Fibroblast of the aortic adventitia (primary cell): Measurements from ENCODE around the gene RAB23. TPM values are rescaled to one million over a fixed set of nuclear protein-coding genes. Genes with fewer than 3 reads are reported as not detected.

ENCODE experiments used
- DNase-seq: peaks from one replicate; pipeline ENCODE4 v3.0.0-alpha.2; 2010; ENCODE audit warnings: low read depth
- H3K4me3 ChIP-seq: 2 replicates; pipeline ENCODE4 v1.5.1; 2011; ENCODE audit warnings: low read depth, mild to moderate bottlenecking, control low read depth, low read length, moderate library complexity
- CTCF ChIP-seq: IDR thresholded peaks from 2 replicates; pipeline ENCODE4 v1.5.1; 2011; ENCODE audit warnings: mild to moderate bottlenecking, low read length, control low read depth, inconsistent platforms; ENCODE audit not compliant: insufficient read depth
- total RNA-seq: library from RNA; depleted of rRNA; stranded (reverse); fragments of >200 nt; gene quantifications from 2 replicates; pipeline ENCODE4 v1.2.3, GENCODE V29; 2012; ENCODE audit warnings: low replicate concordance

Gene RAB23
- total RNA-seq, 1 donor = 59.7 TPM

DNA sequence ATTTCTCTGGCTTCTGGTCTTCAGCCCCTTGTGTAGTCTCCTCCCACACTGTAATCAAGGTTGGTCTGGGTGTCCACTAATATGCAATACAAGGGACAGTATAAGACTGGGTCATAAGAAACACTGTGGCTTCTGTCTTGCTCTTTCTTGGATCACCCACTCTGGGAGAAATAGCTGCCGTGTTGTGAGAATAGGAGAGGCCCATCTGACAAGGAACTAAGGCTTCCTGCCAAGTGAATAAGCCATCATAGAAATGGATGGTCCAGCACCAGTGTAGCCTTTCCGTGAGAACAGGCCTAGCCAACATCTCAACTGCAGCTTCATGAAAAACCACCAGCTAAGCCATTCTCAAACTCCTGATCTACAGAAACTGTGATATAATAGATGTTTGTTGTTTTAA, 26.6 kb downstream of the RAB23 start:
- peak; percentile 70 for DNase-seq

GRCh38 chr6:57193177-57193576, 28.9 kb downstream of the RAB23 start:
- peak; percentile 70 for DNase-seq
- TF ChIP-seq CTCF = no peak
- no peak overlapping the region for H3K4me3 ChIP-seq

More for the DNA sequence above, 26.6 kb downstream of the RAB23 start:
- TF ChIP-seq CTCF = no peak
- H3K4me3 ChIP-seq = no peak overlapping the region

GRCh38 chr6:57190140-57190539, 32.0 kb downstream of the RAB23 start:
- H3K4me3 ChIP-seq = no peak overlapping the region
- peak; percentile 75 for DNase-seq
- TF ChIP-seq CTCF = peak; percentile 59

- no peak for TF ChIP-seq CTCF
- H3K4me3 ChIP-seq = no peak overlapping the region
- no peak for DNase-seq
Observed at GRCh38 chr6:57183336-57183735, 38.8 kb downstream of the RAB23 start.

- no peak for TF ChIP-seq CTCF
- DNase-seq = no peak
- no peak overlapping the region for H3K4me3 ChIP-seq
Observed at GRCh38 chr6:57182017-57182432, 40.1 kb downstream of the RAB23 start.

- no peak for TF ChIP-seq CTCF
- no peak for DNase-seq
- H3K4me3 ChIP-seq = no peak overlapping the region
Observed at GRCh38 chr6:57180596-57180995, 41.5 kb downstream of the RAB23 start.

- TF ChIP-seq CTCF = no peak
Observed at GRCh38 chr6:57177545-57178265, 44.4 kb downstream of the RAB23 start.

More at GRCh38 chr6:57177545-57178265, 44.4 kb downstream of the RAB23 start:
- DNase-seq = peak; percentile 84
- H3K4me3 ChIP-seq = peak overlapping the region; percentile 51
